IMR-90 (cell line): ENCODE measurements around the gene NCKAP5L. TPM values are rescaled to one million over a fixed set of nuclear protein-coding genes. Genes with fewer than 3 reads are reported as not detected.
A peak's percentile ranks its signal among the peaks of the same experiment; 100 is the strongest.
"Not testable (repeated sequence)": the region's sequence is repeated elsewhere in the genome, so short reads cannot be mapped to it uniquely, and the experiment has no call there.

Source experiments
- ATAC-seq: fragments of 200-7000 bp; cut with Tn5 transposase; 2 replicates; pipeline ENCODE4 v1.9.1; 2020; ENCODE audit warnings: low read depth, mild to moderate bottlenecking, moderate library complexity
- BruUV-seq: library from RNA; stranded (reverse); fragments of 400-500 nt; replicated peaks from 2 replicates; lab custom pipeline; 2021; lab: Mats Ljungman, UMichigan
- CTCF ChIA-PET: fragments of 300-600 bp; formaldehyde crosslinking; extraction: SDS; loops from one replicate; lab custom pipeline; 2021; ENCODE audit warnings: antibody characterized with exemption; lab: Yijun Ruan, JAX
- POLR2A ChIA-PET: fragments of 300-600 bp; sonication (Branson Sonifier 250); formaldehyde crosslinking; loops from one replicate; lab custom pipeline; 2022; ENCODE audit warnings: antibody characterized with exemption; ENCODE audit not compliant: unreplicated experiment; lab: Charles Lee
- DNase-seq: peaks from one replicate; pipeline ENCODE4 v3.0.0; 2013
- H2AFZ ChIP-seq: replicated peaks from 2 replicates; pipeline ENCODE3; 2013; ENCODE audit warnings: low read length, mild to moderate bottlenecking; ENCODE audit not compliant: poor library complexity
- H2AK5ac ChIP-seq: 2 replicates; pipeline ENCODE4 v1.6.1; 2013; ENCODE audit warnings: low read depth, low read length, inconsistent platforms
- H2AK9ac ChIP-seq: replicated peaks from 2 replicates; pipeline ENCODE3; 2013; ENCODE audit warnings: mild to moderate bottlenecking, low read depth, low read length, moderate library complexity; ENCODE audit not compliant: poor library complexity
- H2BK120ac ChIP-seq: 2 replicates; pipeline ENCODE4 v1.6.1; 2013; ENCODE audit warnings: low read depth, low read length, inconsistent platforms
- H2BK15ac ChIP-seq: 3 replicates; pipeline ENCODE4 v1.6.1; 2013; ENCODE audit warnings: low read depth, low read length, inconsistent platforms
- H2BK20ac ChIP-seq: 2 replicates; pipeline ENCODE4 v1.6.1; 2013; ENCODE audit warnings: low read depth, mild to moderate bottlenecking, inconsistent platforms, low read length, moderate library complexity
- H2BK5ac ChIP-seq: 2 replicates; pipeline ENCODE4 v1.6.1; 2013; ENCODE audit warnings: mild to moderate bottlenecking, low read depth, low read length, inconsistent platforms; ENCODE audit not compliant: poor library complexity, severe bottlenecking
- H3K14ac ChIP-seq: replicated peaks from 2 replicates; pipeline ENCODE4 v1.6.1; 2013; ENCODE audit warnings: low read depth, low read length, inconsistent platforms
- H3K18ac ChIP-seq: 2 replicates; pipeline ENCODE4 v1.6.1; 2013; ENCODE audit warnings: low read depth, low read length, control low read depth
- H3K23ac ChIP-seq: 2 replicates; pipeline ENCODE4 v1.6.1; 2013; ENCODE audit warnings: low read depth, low read length, inconsistent platforms
- H3K27ac ChIP-seq: 2 replicates; pipeline ENCODE4 v1.5.1; 2013; ENCODE audit warnings: mild to moderate bottlenecking, control low read depth, low read length; ENCODE audit not compliant: insufficient read depth
- H3K27me3 ChIP-seq: 2 replicates; pipeline ENCODE4 v1.6.1; 2013; ENCODE audit warnings: low read length; ENCODE audit not compliant: control insufficient read depth, insufficient read depth
- H3K36me3 ChIP-seq: 2 replicates; pipeline ENCODE4 v1.6.1; 2013; ENCODE audit warnings: low read length, mixed read lengths; ENCODE audit not compliant: control insufficient read depth, insufficient read depth
- H3K4ac ChIP-seq: 2 replicates; pipeline ENCODE4 v1.6.1; 2013; ENCODE audit warnings: low read depth, low read length, inconsistent platforms
- H3K4me1 ChIP-seq: 2 replicates; pipeline ENCODE4 v1.6.1; 2013; ENCODE audit warnings: low read length, mixed read lengths; ENCODE audit not compliant: control insufficient read depth, insufficient read depth
- H3K4me2 ChIP-seq: 2 replicates; pipeline ENCODE4 v1.6.1; 2013; ENCODE audit warnings: low read depth, mild to moderate bottlenecking, control low read depth, low read length, moderate library complexity
- H3K4me3 ChIP-seq: 2 replicates; pipeline ENCODE4 v1.5.1; 2013; ENCODE audit warnings: low read depth, mild to moderate bottlenecking, control low read depth, low read length, moderate library complexity; ENCODE audit not compliant: insufficient read depth
- H3K56ac ChIP-seq: 2 replicates; pipeline ENCODE4 v1.6.1; 2013; ENCODE audit warnings: low read length, inconsistent platforms; ENCODE audit not compliant: insufficient read depth; ENCODE audit errors: extremely low read depth
- H3K79me1 ChIP-seq, 2 experiments: 2 replicates each; pipeline ENCODE4 v1.6.1; 2013; ENCODE audit warnings: low read length in 2 of 2, inconsistent platforms in 1 of 2, low read depth in 1 of 2
- H3K9ac ChIP-seq: 2 replicates; pipeline ENCODE4 v1.6.1; 2013; ENCODE audit warnings: low read depth, low read length, control low read depth
- H3K9me1 ChIP-seq: 2 replicates; pipeline ENCODE4 v1.6.1; 2013; ENCODE audit warnings: low read length, inconsistent platforms; ENCODE audit not compliant: insufficient read depth
- H3K9me3 ChIP-seq: 2 replicates; pipeline ENCODE4 v1.6.1; 2013; ENCODE audit warnings: low read length; ENCODE audit not compliant: control insufficient read depth, insufficient read depth
- H4K20me1 ChIP-seq: 2 replicates; pipeline ENCODE4 v1.6.1; 2013; ENCODE audit warnings: low read length, inconsistent platforms; ENCODE audit not compliant: insufficient read depth
- H4K5ac ChIP-seq: 2 replicates; pipeline ENCODE4 v1.6.1; 2013; ENCODE audit warnings: mild to moderate bottlenecking, low read depth, low read length, control low read depth
- H4K8ac ChIP-seq, 2 experiments: 2 replicates each; pipeline ENCODE4 v1.6.1; 2013; ENCODE audit warnings: low read depth in 2 of 2, low read length in 2 of 2, control low read depth in 1 of 2, inconsistent platforms in 1 of 2
- H4K91ac ChIP-seq: 2 replicates; pipeline ENCODE4 v1.6.1; 2013; ENCODE audit warnings: low read depth, low read length, inconsistent platforms; ENCODE audit not compliant: insufficient read depth
- NFE2L2 ChIP-seq: fragments of 150-350 bp; IDR thresholded peaks from 2 replicates; pipeline ENCODE4 v1.6.1; 2016; ENCODE audit warnings: low read depth, mild to moderate bottlenecking, low read length
- WGBS, 2 experiments: methylation state at CpG; one replicate each; pipeline versions ENCODE4 v1.1.5 to v1.1.7; 2013; ENCODE audit warnings: missing lambda C conversion rate in 2 of 2; ENCODE audit not compliant: insufficient read length in 1 of 2; ENCODE audit errors: extremely low coverage in 2 of 2; 5-methylcytosine and 5-hydroxymethylcytosine counted together
- dilution Hi-C: fragments of 300-500 bp; cut with HindIII; formaldehyde crosslinking; loops from one replicate; pipeline ENCODE4 v1.14.3; 2018; ENCODE audit warnings: low sequenced_read_pairs; ENCODE audit not compliant: unreplicated experiment
- in situ Hi-C: fragments of 300-500 bp; cut with MboI; formaldehyde crosslinking; loops from 3 replicates; pipeline ENCODE4 v1.14.3; 2019; ENCODE audit warnings: low sequenced_read_pairs, inconsistent platforms, mixed read lengths
- intact Hi-C: fragments of 100-400 bp; cut with micrococcal nuclease; formaldehyde crosslinking; loops from 2 replicates; pipeline ENCODE4 v1.10.0; 2022
- polyA plus RNA-seq, 3 experiments: library from polyadenylated mRNA; depleted of rRNA; stranded (reverse); fragments of >200 nt; gene quantifications; 2 replicates each; pipeline ENCODE4 v1.2.3, GENCODE V29; 2012; ENCODE audit warnings: low replicate concordance in 1 of 3
- total RNA-seq: library from RNA; depleted of rRNA; stranded (reverse); fragments of >200 nt; gene quantifications from 2 replicates; pipeline ENCODE4 v1.2.3, GENCODE V29; 2012

Gene NCKAP5L
- total and polyA plus RNA-seq, 2 of the 4 experiments (the other 2 are of a cell fraction) = 6.1 to 14.4 TPM

- H3K27me3 ChIP-seq, BruUV-seq, H3K9me1 ChIP-seq, H3K27ac ChIP-seq, H2BK5ac ChIP-seq, H3K9me3 ChIP-seq, H3K4me1 ChIP-seq, H2BK20ac ChIP-seq, DNase-seq, H3K9ac ChIP-seq, H2BK15ac ChIP-seq, H3K56ac ChIP-seq, H2AFZ ChIP-seq, H4K5ac ChIP-seq, H3K4me2 ChIP-seq, intact Hi-C loops, H3K36me3 ChIP-seq, H3K18ac ChIP-seq, H3K79me1 ChIP-seq, H3K23ac ChIP-seq, H3K4ac ChIP-seq, dilution Hi-C loops, H2BK120ac ChIP-seq, ATAC-seq, H4K8ac ChIP-seq, H4K91ac ChIP-seq, H2AK5ac ChIP-seq, H4K20me1 ChIP-seq, H2AK9ac ChIP-seq, H3K14ac ChIP-seq, H3K4me3 ChIP-seq: not testable (repeated sequence)
- CTCF ChIA-PET = interaction anchor here (0.6 to 0.7 kb wide), 2 partner anchors 8 to 96 kb away, joined by 4 to 6 read pairs; no protein-coding TSS in a partner anchor
- in situ Hi-C loops = loop anchor here (10.0 kb wide), 1 partner anchor 192 kb away; the partner anchor contains the start of gene AQP5
- no CpG with 5 or more reads among the region's 7 CpGs for WGBS, 2 experiments
- TF ChIP-seq NFE2L2 = peak; percentile 74
- POLR2A ChIA-PET = interaction anchor here (0.7 kb wide), 1 partner anchor 124 kb away, joined by 7 read pairs; no protein-coding TSS in a partner anchor
Observed at GRCh38 chr12:49773102-49773501, 55.1 kb downstream of the NCKAP5L start.
